KMS-11 (cell line): Measurements from ENCODE around the gene PPP1R12B.

Experiments
- H2AFZ ChIP-seq: fragments of 200-600 bp; sonication (generic); 2 replicates; pipeline ENCODE4 v1.6.1; 2016; ENCODE audit warnings: antibody characterized with exemption, mixed run types, low read depth
- H3K27ac ChIP-seq: fragments of 200-600 bp; sonication (generic); 2 replicates; pipeline ENCODE4 v1.6.1; 2016; ENCODE audit warnings: mild to moderate bottlenecking, mixed run types
- H3K27me3 ChIP-seq: fragments of 200-600 bp; sonication (generic); 2 replicates; pipeline ENCODE4 v1.6.1; 2017; ENCODE audit warnings: mild to moderate bottlenecking, low read depth, mixed run types, moderate library complexity; ENCODE audit not compliant: insufficient read depth
- H3K36me3 ChIP-seq: fragments of 200-600 bp; sonication (generic); 2 replicates; pipeline ENCODE4 v1.6.1; 2017; ENCODE audit warnings: mild to moderate bottlenecking, mixed run types; ENCODE audit not compliant: insufficient read depth
- H3K4me1 ChIP-seq: fragments of 200-600 bp; sonication (generic); 2 replicates; pipeline ENCODE4 v1.6.1; 2016; ENCODE audit warnings: mild to moderate bottlenecking, low read depth, mixed run types; ENCODE audit not compliant: poor library complexity, severe bottlenecking
- H3K4me2 ChIP-seq: fragments of 200-600 bp; sonication (generic); 2 replicates; pipeline ENCODE4 v1.7.0; 2016; ENCODE audit warnings: mild to moderate bottlenecking, mixed run types
- H3K4me3 ChIP-seq: fragments of 200-600 bp; sonication (generic); IDR thresholded peaks from 2 replicates; pipeline ENCODE4 v1.6.1; 2017; ENCODE audit warnings: low read depth, low read length, mixed read lengths; ENCODE audit not compliant: insufficient read depth
- H3K79me2 ChIP-seq: fragments of 200-600 bp; sonication (generic); 2 replicates; pipeline ENCODE4 v1.6.1; 2016; ENCODE audit warnings: low read depth, mixed run types; ENCODE audit not compliant: insufficient read depth
- H3K9ac ChIP-seq: fragments of 200-600 bp; sonication (generic); 2 replicates; pipeline ENCODE4 v1.6.1; 2016; ENCODE audit warnings: mild to moderate bottlenecking, mixed run types
- H4K20me1 ChIP-seq: fragments of 200-600 bp; sonication (generic); 2 replicates; pipeline ENCODE4 v1.6.1; 2016; ENCODE audit warnings: mild to moderate bottlenecking, mixed run types; ENCODE audit not compliant: insufficient read depth
- TF ChIP-seq, protein P1 (sequence below): fragments of 200-600 bp; sonication (generic); conservative IDR thresholded peaks from 2 replicates; pipeline ENCODE4 v1.6.1; 2017; ENCODE audit warnings: low read depth, mild to moderate bottlenecking, antibody characterized with exemption, low read length, moderate library complexity, mixed read lengths

The PPP1R12B gene

DNA sequence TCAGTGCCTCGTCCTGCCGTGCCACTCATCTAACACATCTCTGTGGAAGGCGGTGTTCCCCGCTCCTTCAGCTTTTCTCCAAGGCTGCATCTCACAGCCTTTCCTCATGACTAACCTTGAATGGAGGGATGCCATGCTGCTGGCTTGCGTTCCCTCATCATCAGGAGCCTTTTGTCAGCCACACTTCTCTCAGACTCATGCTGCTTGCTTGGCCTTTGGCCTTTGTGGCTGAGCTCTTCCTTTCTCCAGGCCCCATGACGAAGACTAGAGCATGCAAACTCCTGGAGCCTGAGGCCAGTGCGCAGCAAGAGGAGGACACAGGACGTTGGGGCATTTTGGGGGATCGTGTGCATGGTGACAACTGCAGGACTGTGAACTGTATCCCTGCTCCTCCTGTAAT is 291.0 kb downstream of the PPP1R12B start:
- H3K9ac ChIP-seq, result no peak overlapping the region
- TF ChIP-seq, protein P1, sequence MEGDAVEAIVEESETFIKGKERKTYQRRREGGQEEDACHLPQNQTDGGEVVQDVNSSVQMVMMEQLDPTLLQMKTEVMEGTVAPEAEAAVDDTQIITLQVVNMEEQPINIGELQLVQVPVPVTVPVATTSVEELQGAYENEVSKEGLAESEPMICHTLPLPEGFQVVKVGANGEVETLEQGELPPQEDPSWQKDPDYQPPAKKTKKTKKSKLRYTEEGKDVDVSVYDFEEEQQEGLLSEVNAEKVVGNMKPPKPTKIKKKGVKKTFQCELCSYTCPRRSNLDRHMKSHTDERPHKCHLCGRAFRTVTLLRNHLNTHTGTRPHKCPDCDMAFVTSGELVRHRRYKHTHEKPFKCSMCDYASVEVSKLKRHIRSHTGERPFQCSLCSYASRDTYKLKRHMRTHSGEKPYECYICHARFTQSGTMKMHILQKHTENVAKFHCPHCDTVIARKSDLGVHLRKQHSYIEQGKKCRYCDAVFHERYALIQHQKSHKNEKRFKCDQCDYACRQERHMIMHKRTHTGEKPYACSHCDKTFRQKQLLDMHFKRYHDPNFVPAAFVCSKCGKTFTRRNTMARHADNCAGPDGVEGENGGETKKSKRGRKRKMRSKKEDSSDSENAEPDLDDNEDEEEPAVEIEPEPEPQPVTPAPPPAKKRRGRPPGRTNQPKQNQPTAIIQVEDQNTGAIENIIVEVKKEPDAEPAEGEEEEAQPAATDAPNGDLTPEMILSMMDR, result no peak
- H2AFZ ChIP-seq, result no peak overlapping the region
- no peak overlapping the region for H3K4me3 ChIP-seq
- no peaks in the 10 kb centered on the region for H4K20me1 ChIP-seq
- H3K4me2 ChIP-seq, result no peak overlapping the region
- H3K4me1 ChIP-seq, result no peaks in the 10 kb centered on the region
- no peaks in the 10 kb centered on the region for H3K79me2 ChIP-seq
- H3K36me3 ChIP-seq, result no peaks in the 10 kb centered on the region
- no peak overlapping the region for H3K27ac ChIP-seq
- peaks cover 31% of the 10 kb centered on the region for H3K27me3 ChIP-seq

DNA sequence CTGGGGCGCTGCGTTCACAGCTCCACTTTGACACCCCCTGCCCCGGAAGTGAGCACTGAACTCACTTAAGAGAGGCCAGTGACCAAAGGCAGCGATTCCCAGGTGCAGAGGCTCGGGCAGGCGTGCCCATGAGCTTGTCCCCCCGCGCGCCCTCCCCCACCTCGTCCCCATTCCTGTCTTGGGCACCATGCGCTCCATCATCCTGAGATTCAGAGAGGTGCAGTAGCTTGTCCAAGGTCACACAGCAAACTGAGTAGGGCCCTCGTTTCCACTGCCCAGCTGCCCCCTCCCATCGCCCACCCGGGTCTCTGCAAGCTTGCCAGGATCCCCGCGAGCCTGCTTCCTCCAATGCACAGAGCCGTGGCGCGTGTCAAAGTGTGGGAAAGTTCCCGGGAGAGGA is 293.7 kb downstream of the PPP1R12B start:
- TF ChIP-seq, protein P1, result no peak
- Histone ChIP-seq H3K9ac (no peak overlapping the region), H3K4me3 (no peak overlapping the region), H3K36me3 (no peaks in the 10 kb centered on the region), H3K4me1 (no peaks in the 10 kb centered on the region), H2AFZ (no peak overlapping the region), H3K27ac (no peak overlapping the region), H4K20me1 (no peaks in the 10 kb centered on the region), H3K79me2 (no peaks in the 10 kb centered on the region), H3K4me2 (no peak overlapping the region), H3K27me3 (peaks cover 59% of the 10 kb centered on the region)
